BJ (cell line): ENCODE measurements around the gene TMEM178A. TPM values are rescaled to one million over a fixed set of nuclear protein-coding genes. Genes with fewer than 3 reads are reported as not detected.

Experiments
- CTCF ChIA-PET: fragments of 350-600 bp; formaldehyde crosslinking; extraction: SDS; loops from one replicate; lab custom pipeline; 2021; ENCODE audit warnings: antibody characterized with exemption, inconsistent platforms; lab: Yijun Ruan, JAX
- POLR2A ChIA-PET: fragments of 300-600 bp; sonication (Branson Sonifier 250); formaldehyde crosslinking; extraction: SDS; loops from one replicate; lab custom pipeline; 2021; ENCODE audit warnings: antibody characterized with exemption; lab: Charles Lee
- DNase-seq: peaks from one replicate; pipeline ENCODE4 v3.0.0-alpha.2; 2011; ENCODE audit warnings: low read depth
- H3K27me3 ChIP-seq: 2 replicates; pipeline ENCODE4 v1.6.0; 2011; ENCODE audit warnings: low read length; ENCODE audit not compliant: control insufficient read depth, insufficient read depth
- H3K36me3 ChIP-seq: 2 replicates; pipeline ENCODE4 v1.5.1; 2011; ENCODE audit warnings: low read length; ENCODE audit not compliant: control insufficient read depth, insufficient read depth
- H3K4me3 ChIP-seq: 2 replicates; pipeline ENCODE4 v1.5.1; 2011; ENCODE audit warnings: low read depth, mild to moderate bottlenecking, control low read depth, low read length
- polyA plus RNA-seq: library from polyadenylated mRNA; depleted of rRNA; stranded (reverse); fragments of >200 nt; gene quantifications from 2 replicates; pipeline ENCODE4 v1.2.3, GENCODE V29; 2011
- TF ChIP-seq, protein P1 (sequence below): IDR thresholded peaks from 2 replicates; pipeline ENCODE4 v1.5.1; 2011; ENCODE audit warnings: low read depth, mild to moderate bottlenecking, control low read depth, inconsistent platforms, low read length, moderate library complexity; ENCODE audit not compliant: insufficient read depth

The TMEM178A gene
- polyA plus RNA-seq, 1 experiment: 2.0 TPM

DNA sequence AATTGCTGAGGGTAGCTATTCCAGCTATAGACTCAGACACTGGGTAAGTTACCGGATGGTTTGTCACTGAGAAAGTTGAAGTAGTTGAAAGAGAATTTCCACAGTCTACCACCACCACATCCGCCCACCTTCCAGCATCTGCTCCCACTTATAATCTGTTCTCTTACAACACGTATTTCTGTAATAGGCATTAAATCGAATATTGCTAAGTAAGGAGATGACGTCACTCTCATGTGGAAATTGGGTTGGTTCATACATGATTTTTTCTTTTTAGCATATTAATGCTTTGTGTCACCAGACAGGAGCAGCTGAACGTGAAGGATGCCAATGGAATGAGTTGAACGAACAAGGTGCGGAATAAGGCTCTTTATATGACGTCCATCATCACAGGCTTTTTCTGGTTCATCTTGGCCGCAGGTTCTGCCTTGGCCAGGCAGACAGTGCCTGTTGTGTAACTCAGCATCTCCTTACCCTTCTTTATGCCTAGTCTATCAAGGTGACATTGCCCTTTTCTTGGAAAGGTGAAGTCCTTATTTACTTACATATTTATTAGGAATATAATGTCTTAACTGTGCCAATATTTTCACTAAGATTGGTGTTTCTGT is 67.5 kb downstream of the TMEM178A start:
- TF ChIP-seq, protein P1, sequence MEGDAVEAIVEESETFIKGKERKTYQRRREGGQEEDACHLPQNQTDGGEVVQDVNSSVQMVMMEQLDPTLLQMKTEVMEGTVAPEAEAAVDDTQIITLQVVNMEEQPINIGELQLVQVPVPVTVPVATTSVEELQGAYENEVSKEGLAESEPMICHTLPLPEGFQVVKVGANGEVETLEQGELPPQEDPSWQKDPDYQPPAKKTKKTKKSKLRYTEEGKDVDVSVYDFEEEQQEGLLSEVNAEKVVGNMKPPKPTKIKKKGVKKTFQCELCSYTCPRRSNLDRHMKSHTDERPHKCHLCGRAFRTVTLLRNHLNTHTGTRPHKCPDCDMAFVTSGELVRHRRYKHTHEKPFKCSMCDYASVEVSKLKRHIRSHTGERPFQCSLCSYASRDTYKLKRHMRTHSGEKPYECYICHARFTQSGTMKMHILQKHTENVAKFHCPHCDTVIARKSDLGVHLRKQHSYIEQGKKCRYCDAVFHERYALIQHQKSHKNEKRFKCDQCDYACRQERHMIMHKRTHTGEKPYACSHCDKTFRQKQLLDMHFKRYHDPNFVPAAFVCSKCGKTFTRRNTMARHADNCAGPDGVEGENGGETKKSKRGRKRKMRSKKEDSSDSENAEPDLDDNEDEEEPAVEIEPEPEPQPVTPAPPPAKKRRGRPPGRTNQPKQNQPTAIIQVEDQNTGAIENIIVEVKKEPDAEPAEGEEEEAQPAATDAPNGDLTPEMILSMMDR: no peak
- peak; percentile 51 for DNase-seq
- ChIA-PET POLR2A (no interaction called here), CTCF (interaction anchor here (0.7 to 1.4 kb wide), 2 partner anchors 99 to 217 kb away, joined by 3 read pairs; no protein-coding TSS in a partner anchor)
- H3K4me3 ChIP-seq: no peak overlapping the region
- H3K36me3 ChIP-seq: no peaks in the 10 kb centered on the region
- no peaks in the 10 kb centered on the region for H3K27me3 ChIP-seq

DNA sequence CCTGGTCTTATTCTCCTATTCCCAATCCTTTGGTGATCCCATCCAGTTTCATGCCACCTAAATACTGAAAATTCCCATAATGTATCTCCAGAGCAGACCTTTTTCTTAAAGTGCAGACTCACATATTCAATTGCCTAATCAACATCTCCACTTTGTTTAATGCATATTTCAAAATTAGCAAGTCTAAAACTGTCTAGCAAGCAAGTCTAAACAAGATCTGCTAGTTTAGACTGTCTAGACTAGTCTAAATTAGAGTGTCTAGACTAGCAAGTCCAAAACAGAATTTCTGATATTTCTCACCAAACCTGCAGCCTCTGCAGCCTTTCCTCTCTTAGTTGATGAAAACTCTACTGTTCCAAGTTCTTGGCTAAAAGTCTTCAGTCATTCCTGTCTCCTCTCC is 68.7 kb downstream of the TMEM178A start:
- TF ChIP-seq, protein P1: no peak
- CTCF ChIA-PET: no interaction called here
- POLR2A ChIA-PET: no interaction called here
- DNase-seq: no peak
- Histone ChIP-seq H3K27me3 (no peaks in the 10 kb centered on the region), H3K4me3 (no peak overlapping the region), H3K36me3 (peaks cover under 1% of the 10 kb centered on the region; the same call in 1 of the 2 replicates)

DNA sequence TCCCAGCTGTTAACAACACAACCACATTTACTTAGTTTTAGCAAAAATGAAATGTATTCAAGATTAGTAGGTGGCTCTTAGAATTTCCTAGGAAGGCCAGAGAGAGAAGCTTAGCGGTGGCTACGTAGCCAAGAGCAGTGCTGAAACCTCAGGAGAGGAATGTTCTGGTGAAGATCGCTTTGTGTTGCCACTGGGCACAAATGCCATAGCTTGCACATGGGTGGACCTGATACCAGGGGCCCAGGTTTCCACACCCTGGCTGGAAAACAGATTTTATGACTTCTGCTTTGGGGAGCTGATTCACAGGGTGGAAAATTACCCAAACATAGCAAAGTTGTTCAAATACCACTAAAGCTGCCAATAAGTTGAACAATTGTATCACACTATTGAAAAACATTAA is 69.9 kb downstream of the TMEM178A start:
- H3K4me3 ChIP-seq: no peak overlapping the region
- no peak for DNase-seq
- CTCF ChIA-PET: interaction anchor here (1.4 kb wide), 1 partner anchor 142 kb away, joined by 5 read pairs; no protein-coding TSS in a partner anchor

DNA sequence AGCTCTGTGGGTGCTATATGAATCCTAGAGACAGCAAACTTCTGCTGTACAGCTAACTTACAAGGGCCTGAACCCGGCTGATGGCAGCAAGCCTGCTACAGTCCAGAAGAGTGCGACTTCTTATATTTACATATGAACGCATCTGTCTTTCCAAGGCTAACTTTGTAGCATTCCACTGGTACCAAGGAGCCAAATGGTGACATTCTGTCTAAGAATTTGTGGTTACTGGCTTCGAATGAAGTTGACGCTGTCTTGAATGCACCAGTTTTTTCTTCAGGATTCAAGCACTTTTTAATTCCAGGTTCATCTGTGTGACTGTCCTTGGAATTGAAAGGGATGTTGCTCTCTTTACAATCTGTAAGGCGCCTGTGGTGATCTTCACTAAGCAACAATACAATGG is 70.9 kb downstream of the TMEM178A start:
- TF ChIP-seq, protein P1: no peak
- Histone ChIP-seq H3K4me3 (no peak overlapping the region), H3K36me3 (peaks cover 2% of the 10 kb centered on the region; the same call in 1 of the 2 replicates), H3K27me3 (no peaks in the 10 kb centered on the region)
- ChIA-PET POLR2A (interaction anchor here (0.6 kb wide), 1 partner anchor 1590 kb away, joined by 3 read pairs; no protein-coding TSS in a partner anchor), CTCF (no interaction called here)
- peak; percentile 87 for DNase-seq

More for the DNA sequence above, 69.9 kb downstream of the TMEM178A start:
- no peaks in the 10 kb centered on the region for H3K27me3 ChIP-seq
- TF ChIP-seq, protein P1: no peak
- POLR2A ChIA-PET: interaction anchor here (0.6 kb wide), 1 partner anchor 136 kb away, joined by 3 read pairs; no protein-coding TSS in a partner anchor
- peaks cover 2% of the 10 kb centered on the region; the same call in 1 of the 2 replicates for H3K36me3 ChIP-seq

DNA sequence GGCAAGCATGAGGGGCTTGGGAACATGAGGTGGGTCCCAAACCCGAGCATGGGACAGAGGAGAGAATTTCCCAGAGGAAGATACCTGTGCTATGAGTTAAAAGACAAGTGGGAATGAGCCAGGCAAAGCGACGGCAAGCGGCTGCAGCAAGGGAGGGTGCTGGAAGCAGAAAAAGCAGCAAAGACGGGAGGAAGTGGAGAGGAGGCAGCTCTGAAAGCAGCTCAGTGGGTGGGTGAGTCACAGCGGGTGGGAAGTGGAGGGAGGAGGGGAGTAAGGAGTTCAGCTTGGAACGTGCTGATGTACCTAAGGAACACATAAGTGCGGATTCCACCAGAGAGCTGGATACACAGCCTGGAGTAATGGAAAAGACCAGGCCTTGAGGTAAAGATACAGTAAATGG is 71.9 kb downstream of the TMEM178A start:
- Histone ChIP-seq H3K36me3 (peaks cover 2% of the 10 kb centered on the region; the same call in 1 of the 2 replicates), H3K4me3 (no peak overlapping the region), H3K27me3 (no peaks in the 10 kb centered on the region)
- TF ChIP-seq, protein P1: no peak
- ChIA-PET POLR2A (no interaction called here), CTCF (interaction anchor here (0.6 to 2.6 kb wide), 2 partner anchors 8 to 28 kb away, joined by 3 to 9 read pairs; no protein-coding TSS in a partner anchor)
- no peak for DNase-seq
